ENCODE results near the gene SENP7.
"Not testable (repeated sequence)": the region's sequence is repeated elsewhere in the genome, so short reads cannot be mapped to it uniquely, and the experiment has no call there.

Gene SENP7

DNA sequence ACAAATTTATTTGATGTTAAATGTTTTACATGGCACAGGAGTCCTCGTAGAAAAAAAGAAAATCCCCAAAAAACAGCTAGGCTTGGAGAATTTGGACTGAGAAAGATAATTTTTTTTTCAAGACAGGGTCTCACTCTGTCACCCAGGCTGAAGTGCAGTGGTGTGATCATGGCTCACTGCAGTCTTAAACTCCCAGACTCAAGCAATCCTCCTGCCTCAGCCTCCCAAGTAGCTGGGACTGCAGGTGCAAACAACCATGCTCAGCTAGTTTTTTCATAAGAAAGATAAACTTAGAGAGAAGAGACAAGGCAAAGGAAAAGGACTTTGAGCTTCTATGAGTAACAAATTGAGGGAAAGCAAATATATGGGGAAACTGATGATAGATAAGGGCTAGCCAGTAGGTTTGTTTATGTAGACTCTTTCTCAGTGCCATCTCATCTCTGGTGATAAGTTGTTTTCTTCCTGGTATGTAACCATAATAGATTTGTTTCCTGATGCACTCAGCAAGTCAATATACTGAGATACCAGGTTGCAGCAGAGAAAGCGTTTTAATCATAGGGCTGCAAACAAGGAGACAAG, 35.6 kb upstream of the SENP7 start:
- TF ChIP-seq, protein P1, sequence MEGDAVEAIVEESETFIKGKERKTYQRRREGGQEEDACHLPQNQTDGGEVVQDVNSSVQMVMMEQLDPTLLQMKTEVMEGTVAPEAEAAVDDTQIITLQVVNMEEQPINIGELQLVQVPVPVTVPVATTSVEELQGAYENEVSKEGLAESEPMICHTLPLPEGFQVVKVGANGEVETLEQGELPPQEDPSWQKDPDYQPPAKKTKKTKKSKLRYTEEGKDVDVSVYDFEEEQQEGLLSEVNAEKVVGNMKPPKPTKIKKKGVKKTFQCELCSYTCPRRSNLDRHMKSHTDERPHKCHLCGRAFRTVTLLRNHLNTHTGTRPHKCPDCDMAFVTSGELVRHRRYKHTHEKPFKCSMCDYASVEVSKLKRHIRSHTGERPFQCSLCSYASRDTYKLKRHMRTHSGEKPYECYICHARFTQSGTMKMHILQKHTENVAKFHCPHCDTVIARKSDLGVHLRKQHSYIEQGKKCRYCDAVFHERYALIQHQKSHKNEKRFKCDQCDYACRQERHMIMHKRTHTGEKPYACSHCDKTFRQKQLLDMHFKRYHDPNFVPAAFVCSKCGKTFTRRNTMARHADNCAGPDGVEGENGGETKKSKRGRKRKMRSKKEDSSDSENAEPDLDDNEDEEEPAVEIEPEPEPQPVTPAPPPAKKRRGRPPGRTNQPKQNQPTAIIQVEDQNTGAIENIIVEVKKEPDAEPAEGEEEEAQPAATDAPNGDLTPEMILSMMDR (IDR thresholded peaks at IDR 0.05; ENCODE audit: low read depth, low read length), result no peak
- H3K4me3 ChIP-seq (replicated peaks in 1 of 2; ENCODE audit: low read depth in 2 of 2, low read length in 2 of 2), result no peak overlapping the region
- no peak for DNase-seq (ENCODE audit: low read depth in 2 of 2)

GRCh38 chr3:101544161-101544850, 31.3 kb upstream of the SENP7 start:
- H3K4me3 ChIP-seq (replicated peaks in 1 of 2; ENCODE audit: low read depth in 2 of 2, low read length in 2 of 2), result no peak overlapping the region
- DNase-seq (ENCODE audit: low read depth in 2 of 2), result no peak
- TF ChIP-seq, protein P1 (IDR thresholded peaks at IDR 0.05; ENCODE audit: low read depth, low read length), result peak; percentile 2

GRCh38 chr3:101542957-101543356, 29.9 kb upstream of the SENP7 start:
- DNase-seq (ENCODE audit: low read depth in 2 of 2), result no peak
- TF ChIP-seq, protein P1 (IDR thresholded peaks at IDR 0.05; ENCODE audit: low read depth, low read length), result no peak
- no peak overlapping the region for H3K4me3 ChIP-seq (replicated peaks in 1 of 2; ENCODE audit: low read depth in 2 of 2, low read length in 2 of 2)

DNA sequence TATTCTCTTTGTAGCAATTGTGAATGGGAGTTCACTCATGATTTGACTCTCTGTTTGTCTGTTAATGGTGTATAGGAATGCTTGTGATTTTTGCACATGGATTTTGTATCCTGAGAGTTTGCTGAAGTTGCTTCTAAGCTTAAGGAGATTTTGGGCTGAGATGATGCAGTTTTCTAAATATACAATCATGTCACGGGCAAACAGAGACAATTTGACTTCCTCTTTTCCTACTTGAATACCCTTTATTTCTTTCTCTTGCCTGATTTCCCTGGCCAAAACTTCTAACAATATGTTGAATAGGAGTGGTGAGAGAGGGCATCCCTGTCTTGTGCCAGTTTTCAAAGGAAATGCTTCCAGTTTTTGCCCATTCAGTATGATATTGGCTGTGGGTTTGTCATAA, 23.9 kb upstream of the SENP7 start:
- not testable (repeated sequence) for H3K4me3 ChIP-seq (replicated peaks in 1 of 2; ENCODE audit: low read depth in 2 of 2, low read length in 2 of 2); DNase-seq (ENCODE audit: low read depth in 2 of 2)

GRCh38 chr3:101536266-101536665, 23.3 kb upstream of the SENP7 start:
- no peak overlapping the region for H3K4me3 ChIP-seq (replicated peaks in 1 of 2; ENCODE audit: low read depth in 2 of 2, low read length in 2 of 2)
- TF ChIP-seq, protein P1 (IDR thresholded peaks at IDR 0.05; ENCODE audit: low read depth, low read length), result no peak
- DNase-seq (ENCODE audit: low read depth in 2 of 2), result no peak

- H3K4me3 ChIP-seq (replicated peaks in 1 of 2; ENCODE audit: low read depth in 2 of 2, low read length in 2 of 2), result no peak overlapping the region
- TF ChIP-seq, protein P1 (IDR thresholded peaks at IDR 0.05; ENCODE audit: low read depth, low read length), result no peak
- no peak for DNase-seq (ENCODE audit: low read depth in 2 of 2)
These were observed 22.2 kb upstream of the SENP7 start for GRCh38 chr3:101535221-101535620.

DNA sequence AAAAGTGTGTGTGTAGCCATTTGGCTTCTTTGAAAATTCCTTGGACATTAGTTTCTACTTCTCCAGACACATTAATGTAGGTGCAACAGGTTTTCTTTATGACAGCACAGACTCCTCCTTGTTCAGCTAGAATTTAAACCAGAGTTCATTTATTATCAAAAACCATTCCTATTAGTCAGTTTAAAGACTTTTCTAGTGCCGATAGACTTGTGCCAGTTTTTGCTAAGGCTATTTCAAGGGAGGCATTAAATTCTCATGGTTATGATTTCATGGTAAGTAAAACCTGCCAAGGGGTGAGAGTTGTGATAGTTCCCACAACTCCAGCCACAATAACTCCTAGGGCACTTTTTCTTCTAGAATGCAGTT, 20.6 kb upstream of the SENP7 start:
- no peak overlapping the region for H3K4me3 ChIP-seq (replicated peaks in 1 of 2; ENCODE audit: low read depth in 2 of 2, low read length in 2 of 2)
- no peak for DNase-seq (ENCODE audit: low read depth in 2 of 2)
- TF ChIP-seq, protein P1 (IDR thresholded peaks at IDR 0.05; ENCODE audit: low read depth, low read length), result no peak
